ENCODE measurements around the gene SORBS2.

GRCh38 chr4:185780472-185780871 lies 31.5 kb downstream of the SORBS2 start:
- TF ChIP-seq POLR2A (IDR thresholded peaks at IDR 0.05) = no peak
- TF ChIP-seq, protein P1, sequence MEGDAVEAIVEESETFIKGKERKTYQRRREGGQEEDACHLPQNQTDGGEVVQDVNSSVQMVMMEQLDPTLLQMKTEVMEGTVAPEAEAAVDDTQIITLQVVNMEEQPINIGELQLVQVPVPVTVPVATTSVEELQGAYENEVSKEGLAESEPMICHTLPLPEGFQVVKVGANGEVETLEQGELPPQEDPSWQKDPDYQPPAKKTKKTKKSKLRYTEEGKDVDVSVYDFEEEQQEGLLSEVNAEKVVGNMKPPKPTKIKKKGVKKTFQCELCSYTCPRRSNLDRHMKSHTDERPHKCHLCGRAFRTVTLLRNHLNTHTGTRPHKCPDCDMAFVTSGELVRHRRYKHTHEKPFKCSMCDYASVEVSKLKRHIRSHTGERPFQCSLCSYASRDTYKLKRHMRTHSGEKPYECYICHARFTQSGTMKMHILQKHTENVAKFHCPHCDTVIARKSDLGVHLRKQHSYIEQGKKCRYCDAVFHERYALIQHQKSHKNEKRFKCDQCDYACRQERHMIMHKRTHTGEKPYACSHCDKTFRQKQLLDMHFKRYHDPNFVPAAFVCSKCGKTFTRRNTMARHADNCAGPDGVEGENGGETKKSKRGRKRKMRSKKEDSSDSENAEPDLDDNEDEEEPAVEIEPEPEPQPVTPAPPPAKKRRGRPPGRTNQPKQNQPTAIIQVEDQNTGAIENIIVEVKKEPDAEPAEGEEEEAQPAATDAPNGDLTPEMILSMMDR (IDR thresholded peaks at IDR 0.05) = no peak

Measured in suprapubic skin (tissue), 3 donors.